Head of caudate nucleus (tissue), 42 donors: ENCODE data around the gene PLXDC2.
A peak's percentile ranks its signal among the peaks of the same experiment; 100 is the strongest.

Experiments
- DNase-seq, 42 donors: peaks; one replicate each; pipeline versions ENCODE4 v3.0.0 to v3.0.0-alpha.2; 2020 to 2021; ENCODE audit warnings: mixed read lengths in 7 of 42
- intact Hi-C: fragments of 100-400 bp; cut with DNase I; formaldehyde crosslinking; loops from one replicate; pipeline ENCODE4 v1.15.0; 2022

The PLXDC2 gene

DNA sequence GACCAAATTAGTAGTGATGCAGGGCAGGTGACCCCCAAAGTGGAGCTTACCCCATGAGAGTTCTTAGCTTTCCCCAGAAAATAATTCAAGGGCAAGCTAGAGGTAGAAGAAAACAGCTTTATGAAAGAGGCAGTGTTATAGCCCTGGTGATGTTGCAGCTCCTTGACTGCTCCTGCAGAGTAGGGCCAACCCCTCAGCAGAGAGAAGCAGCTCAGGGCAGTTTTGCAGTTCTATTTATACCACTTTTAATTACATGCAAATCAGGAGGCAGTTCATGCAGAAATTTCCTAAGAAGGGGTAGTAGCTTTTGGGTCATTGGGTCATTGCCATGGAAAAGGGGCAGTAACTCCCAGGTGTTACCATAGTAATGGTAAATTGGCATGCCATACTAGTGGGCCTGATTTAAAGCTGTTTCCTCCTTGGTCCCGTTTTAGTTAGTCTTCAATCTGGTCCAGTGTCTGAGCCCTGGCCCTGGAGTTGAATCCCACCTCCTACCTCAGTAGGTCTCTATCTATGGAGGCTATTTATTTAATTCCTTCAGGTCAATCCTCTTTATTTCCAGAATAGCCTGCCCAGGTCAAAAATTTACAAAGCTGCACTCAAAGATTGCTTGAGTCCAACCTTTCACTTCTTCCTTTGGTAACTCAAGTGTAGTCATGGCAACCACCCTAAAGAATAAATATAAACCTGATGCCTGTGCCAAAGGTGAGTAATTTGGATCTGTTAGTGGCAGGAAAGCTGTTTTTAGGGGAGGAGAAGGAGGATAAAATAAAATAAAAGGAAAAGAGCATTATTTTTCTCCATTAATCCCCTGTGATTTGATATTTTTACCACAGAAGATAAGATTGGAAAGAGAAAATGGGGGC lies 29.5 kb downstream of the PLXDC2 start:
- no peak for DNase-seq
- intact Hi-C loops: no loop called here

DNA sequence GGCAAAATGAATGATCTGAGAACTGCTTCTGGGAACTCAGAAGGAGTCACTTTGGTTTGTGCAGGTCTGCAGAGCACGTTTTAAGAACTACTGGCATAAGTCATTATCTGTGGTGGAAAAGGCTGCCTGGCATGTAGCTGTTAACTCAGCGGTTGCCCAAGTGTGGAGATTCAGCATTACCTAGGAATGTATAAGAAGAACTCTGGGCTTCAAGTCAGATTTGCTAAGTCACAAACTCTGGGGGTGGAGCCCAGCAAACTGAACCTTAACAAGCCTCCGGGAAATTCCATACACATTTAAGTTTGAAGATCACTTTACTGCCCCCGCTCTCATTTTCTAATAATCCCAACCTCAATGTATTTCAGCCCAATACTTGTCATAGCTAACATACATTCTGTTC lies 31.1 kb downstream of the PLXDC2 start:
- intact Hi-C loops: no loop called here
- no peak for DNase-seq

DNA sequence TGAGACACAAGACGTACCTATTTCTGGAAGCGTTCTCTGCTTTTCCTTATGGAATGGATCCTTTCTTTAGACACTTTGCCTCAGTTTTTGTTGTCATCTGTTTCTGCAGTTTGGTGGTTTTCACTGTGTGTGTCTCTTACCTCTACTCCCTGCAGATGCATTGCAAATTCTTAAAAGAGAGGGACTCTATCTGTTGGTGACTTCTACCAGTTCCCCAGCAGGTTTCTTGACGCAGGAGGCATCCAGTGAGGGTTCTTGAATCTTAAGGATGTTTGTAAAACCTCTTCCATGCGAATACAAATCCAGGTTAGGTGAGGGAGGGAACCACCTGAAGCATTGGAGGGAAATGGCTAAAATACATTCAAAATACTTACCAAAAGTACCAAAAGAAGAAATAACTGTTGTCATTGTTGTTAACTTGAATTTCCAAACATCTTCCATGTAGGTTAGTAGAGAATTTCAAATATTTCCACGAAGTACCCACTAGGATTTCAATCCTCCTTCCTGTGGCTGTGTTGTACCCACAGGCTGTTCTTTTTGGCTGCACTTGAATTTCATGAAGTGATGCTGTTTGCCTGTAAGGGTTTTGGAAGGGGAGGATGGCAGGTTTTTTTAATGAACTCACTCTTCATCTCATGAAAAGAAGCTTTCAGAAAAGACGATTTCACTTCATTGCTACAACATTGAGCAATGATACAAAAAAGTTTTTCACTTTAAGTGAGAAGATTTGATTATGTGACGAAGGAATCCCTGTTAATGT lies 32.2 kb downstream of the PLXDC2 start:
- no peak for DNase-seq
- intact Hi-C loops: no loop called here

DNA sequence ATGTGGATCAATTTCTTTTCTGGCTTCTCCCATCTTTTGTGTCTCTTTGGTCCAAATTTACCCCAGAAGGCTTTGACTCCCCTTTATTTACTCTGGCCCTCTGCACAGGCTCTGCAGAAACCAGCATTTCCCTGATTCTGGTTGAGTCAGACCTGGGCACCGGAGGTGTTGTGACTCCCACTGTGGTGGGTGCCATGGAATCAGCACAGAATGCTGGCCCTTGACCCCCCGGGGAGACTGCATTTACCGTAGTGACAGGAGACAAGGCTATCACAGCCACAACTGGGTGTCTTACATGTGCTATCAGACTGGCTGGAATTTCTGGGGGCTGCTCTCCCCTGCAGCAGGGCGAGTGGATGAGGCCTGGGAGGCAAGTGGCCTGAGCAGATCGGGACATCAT lies 37.6 kb downstream of the PLXDC2 start:
- intact Hi-C loops: no loop called here
- no peak for DNase-seq

DNA sequence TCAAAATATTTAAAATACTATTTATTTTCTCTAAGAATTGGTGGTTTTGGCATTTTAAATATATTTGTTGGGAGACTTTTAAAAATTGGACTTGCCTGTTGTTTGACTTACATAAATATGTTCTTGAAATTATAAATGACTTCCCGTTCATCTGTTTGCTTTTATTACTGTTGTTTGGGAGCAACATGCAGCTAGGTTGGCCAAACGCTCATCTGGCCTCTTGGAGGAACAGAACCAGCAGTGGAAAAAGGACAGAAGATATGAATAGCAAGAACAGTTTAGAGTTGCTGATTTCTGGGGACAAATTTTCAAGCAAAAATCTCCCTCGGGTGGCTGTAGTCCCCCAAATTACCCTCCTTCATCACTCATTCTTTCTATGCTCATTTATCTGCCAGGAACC lies 41.6 kb downstream of the PLXDC2 start:
- intact Hi-C loops: no loop called here
- no peak for DNase-seq

DNA sequence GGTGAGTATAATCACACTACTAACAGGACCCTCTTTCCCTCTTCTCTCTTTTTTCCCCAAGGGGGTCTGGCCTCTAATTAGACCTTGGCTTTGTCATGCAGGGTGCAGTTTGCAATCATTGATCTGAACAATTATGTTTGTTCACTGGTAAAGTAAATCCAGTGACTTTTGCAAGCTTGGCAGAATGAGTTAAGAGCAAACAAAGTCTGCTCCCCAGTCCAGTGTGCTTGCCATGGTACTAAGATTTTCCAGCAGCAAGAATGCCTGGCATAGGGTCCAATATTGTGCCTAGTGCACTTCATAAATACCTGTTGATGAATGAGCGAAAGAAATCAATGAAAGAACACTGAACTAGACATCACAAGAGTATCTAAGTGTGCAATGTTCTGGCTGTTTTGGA lies 43.9 kb downstream of the PLXDC2 start:
- no peak for DNase-seq
- intact Hi-C loops: no loop called here

DNA sequence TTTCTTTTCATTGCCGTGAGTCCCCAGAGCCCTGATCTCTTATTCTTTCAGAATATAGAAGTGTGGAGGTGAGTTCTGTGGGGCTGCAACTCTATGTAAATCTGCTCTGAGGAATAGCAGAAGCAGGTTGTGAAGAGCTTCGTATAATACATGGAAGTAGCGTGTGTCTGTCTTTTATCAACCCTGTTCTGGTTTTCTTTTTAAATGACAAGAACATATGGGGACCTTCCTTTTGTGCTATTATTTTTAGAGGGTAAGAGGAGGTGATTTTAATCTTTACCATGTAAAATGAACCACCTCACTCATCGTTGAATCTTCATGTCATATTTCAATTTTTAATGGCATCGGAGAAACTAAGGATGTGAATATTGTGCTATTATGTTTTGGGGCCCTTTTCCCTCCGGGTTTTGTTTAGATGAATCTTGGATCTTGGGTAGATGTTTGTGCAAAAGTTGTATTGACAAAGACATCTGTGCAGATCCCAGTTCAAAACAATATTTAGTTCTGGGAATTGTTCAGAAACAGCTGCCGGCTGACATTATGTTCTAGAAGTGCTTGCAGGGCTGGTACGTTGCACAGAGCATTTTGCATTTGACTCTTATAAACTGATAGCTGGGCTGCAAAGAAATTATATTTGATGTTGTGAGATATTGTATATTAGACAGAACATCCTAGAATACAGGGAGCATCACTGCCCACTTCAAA lies 46.7 kb downstream of the PLXDC2 start:
- intact Hi-C loops: no loop called here
- no peak for DNase-seq

DNA sequence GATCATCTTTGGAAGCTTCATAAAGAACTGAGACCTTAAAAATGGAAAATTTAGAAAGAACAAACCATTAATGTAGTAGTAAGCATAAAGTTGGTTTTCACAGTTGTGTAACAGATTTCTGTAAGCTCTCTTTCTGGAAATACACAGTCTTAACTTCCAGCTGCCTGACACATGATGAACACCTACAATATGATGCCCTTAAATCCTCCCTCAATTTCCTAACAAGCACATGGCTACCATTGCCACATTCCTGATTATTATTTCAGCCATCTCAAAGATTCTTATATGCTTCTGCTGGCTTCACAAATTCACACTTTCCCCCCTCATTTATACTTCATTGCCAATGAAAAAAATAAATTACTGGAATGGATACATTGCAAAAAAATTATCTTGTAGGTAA lies 49.4 kb downstream of the PLXDC2 start:
- intact Hi-C loops: no loop called here
- DNase-seq: no peak

DNA sequence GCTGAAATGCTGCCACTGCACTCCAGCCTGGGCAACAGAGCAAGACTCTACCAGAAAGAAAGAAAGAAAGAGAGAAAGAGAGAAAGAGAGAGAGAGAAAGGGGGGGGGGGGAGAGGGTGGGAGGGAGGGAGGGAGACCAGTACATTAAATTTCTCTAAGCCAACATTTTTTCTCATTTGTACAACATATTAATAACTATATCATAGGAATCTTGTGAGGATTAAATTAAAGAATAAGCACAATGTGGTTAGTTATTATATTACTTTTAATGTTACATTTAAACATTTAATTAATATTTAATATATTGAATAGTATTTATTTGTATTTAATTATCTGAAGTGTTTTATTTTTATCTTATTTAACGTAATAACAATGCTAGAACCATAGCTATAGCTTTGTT lies 53.1 kb downstream of the PLXDC2 start:
- DNase-seq: no peak
- intact Hi-C loops: no loop called here

DNA sequence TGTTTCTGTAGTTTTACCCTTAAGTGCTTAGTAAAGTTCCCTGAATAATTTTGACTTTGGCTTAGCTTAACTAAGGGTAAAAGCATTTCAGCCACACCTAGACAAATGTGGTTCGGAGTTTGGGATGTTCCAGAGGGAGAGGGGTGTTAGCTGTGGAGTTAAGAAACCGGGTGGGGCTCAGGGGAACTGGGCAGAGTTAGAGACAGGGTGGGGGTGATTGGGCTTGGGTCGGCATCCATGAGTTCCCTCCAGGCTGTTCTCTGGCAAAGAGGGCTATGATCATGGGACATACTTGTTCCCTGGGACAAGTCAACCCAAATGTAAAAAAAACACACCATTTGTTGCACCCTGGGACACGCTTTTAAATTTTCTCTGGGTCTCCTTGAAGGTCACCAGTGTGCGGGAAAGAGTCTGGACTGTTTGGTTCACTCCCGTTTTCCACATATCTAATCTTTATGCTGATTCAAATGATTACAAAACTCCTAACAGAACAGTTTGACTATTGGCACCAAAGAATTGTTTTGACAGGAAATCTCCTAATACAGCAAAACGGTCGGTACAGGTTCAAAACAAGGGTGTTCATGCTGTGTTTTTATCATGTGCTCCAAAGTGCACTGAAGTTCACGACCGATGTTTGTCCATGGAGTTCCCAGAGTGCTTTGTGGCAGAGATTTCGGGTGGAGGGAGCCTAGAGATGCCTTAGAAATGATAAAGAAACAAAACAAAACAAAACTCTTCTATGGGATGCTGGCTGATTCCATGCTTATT lies 56.5 kb downstream of the PLXDC2 start:
- intact Hi-C loops: no loop called here

DNA sequence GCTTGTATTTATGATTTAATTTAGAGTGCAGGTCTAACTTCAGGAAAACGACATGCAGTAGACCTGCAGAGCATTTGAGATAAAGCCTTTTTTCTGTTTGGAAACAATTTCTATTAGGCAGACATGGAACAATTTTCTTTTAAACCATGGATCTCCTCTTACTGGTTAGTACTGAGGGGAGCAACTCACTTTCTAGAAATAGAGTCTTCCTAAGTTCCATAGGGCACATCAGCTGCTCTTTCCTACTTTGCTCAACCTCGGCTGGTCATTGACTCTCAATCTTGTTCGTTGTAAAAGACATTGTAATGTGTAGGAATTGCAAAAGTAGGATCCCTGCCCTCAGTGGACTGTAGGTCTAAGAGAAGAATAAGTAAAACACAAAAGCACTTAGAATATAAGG lies 58.0 kb downstream of the PLXDC2 start:
- intact Hi-C loops: no loop called here
- DNase-seq: no peak

More for the DNA sequence above, 56.5 kb downstream of the PLXDC2 start:
- DNase-seq: no peak

DNA sequence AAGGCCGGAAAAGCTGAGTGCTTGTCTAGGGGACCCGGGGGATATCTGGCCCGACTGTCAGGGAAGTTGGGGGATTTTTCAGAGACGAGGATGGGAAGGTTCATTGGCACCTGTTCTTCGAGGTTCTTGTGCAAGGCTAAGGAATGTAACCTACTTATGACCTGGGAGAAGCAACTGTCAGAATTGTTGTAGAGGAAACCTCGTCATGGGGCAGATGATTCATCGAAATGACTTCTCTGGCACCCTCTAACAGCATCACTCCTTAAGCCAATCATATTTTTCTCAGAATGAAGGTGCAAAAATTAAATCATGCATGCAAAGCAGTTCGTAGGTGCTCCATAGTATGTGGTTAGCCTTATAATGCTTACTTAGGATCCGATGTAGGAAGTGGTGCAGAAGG lies 58.6 kb downstream of the PLXDC2 start:
- intact Hi-C loops: no loop called here
- DNase-seq: no peak

DNA sequence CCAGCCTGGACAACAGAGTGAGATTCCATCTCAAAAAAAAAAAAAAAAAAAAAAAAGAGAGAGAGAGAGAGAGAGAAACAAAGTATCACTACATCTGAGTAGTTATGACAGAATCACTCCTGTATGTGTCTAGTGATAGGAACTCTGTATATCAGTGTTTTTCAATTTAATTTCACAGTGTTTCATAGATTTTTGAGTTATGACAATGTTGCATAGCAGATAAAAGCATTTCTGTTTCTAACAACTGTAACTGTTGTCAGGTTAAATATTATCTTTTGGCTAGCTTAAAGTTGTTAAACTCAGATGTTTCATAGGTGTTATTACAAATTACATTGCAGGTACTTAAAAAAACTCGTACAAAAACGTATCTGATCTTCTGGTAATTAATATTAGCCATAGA lies 60.3 kb downstream of the PLXDC2 start:
- intact Hi-C loops: no loop called here
- DNase-seq: no peak

DNA sequence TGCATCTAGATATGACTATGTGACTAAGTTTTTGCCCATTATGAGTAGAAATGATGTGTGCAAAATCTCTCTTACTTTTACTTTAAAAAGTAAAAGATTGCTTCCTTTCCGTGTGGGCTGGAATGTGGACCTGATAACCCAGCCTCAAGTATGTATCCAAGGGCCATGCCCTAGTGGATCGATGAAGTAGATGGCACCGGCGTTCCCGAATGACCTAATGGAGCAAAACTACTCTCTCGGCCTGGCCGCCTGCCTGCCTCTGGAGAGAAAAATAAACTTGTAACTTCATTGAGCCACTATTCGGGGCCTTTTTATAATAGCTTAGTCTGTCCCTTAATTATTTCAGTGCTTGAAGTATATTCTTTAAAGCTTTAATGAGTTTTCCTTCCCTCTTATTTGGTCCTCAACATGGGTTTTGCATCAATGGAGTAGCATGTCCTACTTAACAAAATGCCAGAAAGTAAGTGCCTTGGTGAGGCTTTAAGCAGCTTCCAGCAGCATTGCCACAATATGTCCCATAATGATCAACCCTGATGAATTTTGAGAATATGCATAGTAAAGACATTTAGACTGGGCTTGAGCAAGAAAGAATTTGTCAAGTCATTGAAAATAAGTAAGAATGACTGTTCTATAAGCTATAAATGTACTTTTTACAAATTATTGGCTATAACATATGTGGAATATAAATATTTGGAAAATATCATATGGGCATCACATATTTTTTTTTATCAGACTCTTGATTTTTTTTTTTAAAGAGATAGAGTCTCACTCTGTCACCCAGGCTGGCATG lies 61.4 kb downstream of the PLXDC2 start:
- intact Hi-C loops: no loop called here
- peak in 1 of 42 donors; percentile 5 for DNase-seq

DNA sequence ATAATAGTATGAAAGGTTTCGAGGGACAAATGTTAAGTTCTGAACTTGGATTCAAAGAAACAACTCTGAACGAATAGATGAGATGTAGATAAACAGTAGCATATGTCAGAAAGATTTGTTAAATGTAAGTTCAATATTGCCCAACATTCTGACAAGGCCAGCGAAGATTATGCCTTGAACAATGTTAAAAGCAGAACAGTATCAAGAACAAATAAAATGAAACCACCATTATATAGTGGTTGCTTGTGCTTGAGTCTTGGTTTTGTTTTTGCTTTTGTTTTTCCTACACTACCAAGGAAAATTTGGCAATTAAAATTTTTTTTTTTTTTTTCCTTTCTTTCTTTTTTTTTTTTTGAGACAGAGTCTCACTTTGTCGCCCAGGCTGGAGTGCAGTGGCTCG lies 66.4 kb downstream of the PLXDC2 start:
- DNase-seq: no peak

DNA sequence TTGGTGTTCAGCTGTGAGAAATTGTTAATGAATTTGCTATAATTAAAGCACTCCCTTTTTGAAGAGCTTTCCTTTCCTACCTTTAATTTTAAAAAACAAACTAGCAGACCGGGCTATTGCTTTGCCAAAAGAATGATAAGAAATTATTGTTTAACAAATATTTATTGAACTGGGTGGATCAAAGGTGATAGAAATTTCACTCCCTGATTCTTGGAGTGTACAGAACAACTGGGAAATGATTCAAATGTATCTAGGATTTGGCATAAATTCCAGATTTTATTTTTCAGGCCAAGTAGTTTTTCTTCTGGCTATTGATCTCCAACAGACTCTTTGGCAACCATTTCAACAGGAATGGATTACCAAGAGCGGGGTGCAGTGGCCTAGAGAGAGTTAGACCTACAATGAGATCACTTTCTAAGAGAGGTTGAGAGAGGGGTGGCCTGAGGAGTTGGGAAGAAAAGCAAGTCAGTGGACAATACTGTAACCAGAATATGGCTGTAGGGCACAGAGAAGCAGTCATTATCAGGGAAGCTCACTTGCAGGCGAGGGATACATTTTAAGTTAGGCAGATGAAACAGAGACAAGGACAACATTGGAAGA lies 71.9 kb downstream of the PLXDC2 start:
- intact Hi-C loops: no loop called here
- no peak for DNase-seq

More for the DNA sequence above, 66.4 kb downstream of the PLXDC2 start:
- intact Hi-C loops: no loop called here

DNA sequence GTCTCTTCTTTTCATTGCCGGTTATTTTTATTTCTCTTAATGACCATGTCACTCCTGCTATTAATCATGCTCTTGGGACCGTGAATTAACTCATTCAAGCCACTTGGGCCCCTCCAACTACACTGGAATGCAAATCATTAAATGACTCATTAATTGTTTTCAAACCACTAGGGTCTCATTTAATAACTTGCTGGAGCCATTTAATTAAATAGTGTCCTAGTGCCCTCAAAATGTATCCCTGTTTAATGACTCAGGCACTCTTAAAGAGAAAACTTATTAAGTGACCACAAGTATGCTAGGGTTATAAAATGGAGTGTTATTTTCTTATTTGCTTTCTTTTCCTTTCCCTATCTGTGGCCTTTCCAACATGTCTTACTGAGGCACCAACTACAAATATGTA lies 73.0 kb downstream of the PLXDC2 start:
- no peak for DNase-seq
- intact Hi-C loops: no loop called here

DNA sequence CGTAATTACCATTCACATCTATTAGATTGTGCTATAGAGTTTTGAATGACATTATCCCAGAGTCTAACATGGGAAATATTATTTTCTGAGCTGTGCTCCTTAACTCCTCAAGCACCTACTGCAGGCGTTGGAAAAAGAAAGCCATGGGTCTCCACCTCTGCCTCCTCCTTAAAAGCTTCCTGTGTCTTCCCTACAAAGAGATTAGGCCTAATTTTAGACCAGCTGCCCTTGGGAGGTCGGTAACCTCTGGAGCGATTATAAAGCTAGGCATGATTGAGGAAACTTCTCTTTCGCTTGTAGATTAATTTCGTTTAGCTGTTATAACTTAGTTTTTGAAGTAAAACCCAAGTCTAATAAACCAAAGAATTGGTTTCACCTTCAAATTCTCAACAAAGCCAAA lies 75.2 kb downstream of the PLXDC2 start:
- DNase-seq: no peak
- intact Hi-C loops: no loop called here
